DLD1 (cell line): ENCODE measurements around the gene KLHDC7B.

Experiments
- in situ Hi-C: cut with HindIII; loops from 2 replicates; pipeline ENCODE4 v1.10.0; 2017; ENCODE audit warnings: low sequenced_read_pairs

Gene KLHDC7B

DNA sequence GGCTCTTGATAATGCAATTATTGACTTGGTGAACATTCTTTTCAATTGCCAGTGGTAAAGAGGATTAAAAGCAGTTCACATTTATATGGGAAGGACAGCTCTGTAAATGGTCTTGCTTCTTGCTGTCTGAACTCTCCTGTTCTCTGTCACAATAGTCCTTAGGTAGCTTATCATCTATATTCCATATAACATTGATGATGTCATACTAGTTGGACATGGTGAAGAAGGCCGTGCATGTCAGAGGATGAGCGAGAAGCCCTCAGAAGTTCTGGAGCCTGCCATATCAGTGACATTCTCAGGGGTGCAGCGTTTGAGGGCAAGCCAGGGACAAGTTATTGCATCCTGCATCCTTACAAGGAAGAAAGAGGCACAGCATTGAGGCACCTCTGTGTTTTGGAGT lies 39.5 kb downstream of the KLHDC7B start:
- in situ Hi-C loops = no loop called here

DNA sequence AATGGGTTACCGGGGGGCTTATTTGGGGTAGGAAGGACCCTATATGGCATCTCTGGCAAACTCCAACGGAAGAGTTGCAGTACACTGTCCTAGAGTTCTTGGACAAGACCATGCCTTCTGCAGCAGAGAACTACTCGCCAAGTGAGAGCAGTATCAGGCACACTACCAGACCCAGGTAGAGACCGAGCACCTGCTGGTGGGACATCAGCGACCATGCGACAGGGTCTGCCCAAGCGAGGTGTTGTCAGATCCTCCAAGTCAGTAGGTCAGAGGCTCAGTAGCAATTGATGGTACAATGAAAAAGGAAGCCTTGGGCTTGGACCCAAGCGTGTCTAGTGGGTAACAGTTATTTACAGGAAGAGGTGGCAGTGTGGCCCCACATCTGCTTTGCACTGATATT lies 40.1 kb downstream of the KLHDC7B start:
- in situ Hi-C loops = no loop called here

DNA sequence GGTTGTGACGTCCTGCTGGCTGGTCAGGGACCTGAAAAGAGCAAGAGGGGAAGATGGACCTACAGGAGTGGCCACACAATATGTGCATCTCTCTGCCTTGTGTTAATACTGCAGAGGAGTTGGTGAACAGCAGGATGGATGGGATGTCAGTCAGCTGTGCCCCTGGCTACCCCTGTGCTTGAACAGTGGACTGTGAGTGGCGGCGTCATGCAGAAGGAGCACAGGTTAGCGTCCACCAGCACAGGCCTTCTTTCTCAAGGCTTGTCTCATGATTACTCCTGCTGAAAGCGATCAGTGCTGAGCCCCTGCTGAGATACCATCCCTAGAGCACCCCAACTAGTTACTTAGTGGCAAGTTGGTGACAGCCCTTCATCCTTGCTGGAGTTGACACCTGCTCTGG lies 40.7 kb downstream of the KLHDC7B start:
- in situ Hi-C loops = no loop called here

DNA sequence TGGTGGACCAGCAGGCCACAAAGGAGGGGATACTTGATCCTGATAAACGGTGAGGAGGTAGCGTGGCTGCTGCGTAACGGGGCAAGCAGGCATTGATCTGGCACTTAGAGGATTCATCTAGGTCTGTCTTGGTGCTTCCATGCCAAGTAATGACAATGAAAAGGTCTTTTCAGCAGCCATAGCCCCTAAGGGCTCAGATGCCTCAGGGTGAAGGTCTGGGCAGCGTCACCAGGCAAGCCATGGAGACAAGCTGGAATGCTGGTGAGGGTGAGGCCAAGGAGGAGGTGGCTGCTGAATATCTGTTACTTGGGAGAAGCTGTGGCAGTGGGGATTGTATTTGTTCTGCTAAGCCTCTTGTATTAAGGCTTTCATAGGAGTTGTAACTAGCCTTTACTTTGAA lies 41.7 kb downstream of the KLHDC7B start:
- in situ Hi-C loops = no loop called here

DNA sequence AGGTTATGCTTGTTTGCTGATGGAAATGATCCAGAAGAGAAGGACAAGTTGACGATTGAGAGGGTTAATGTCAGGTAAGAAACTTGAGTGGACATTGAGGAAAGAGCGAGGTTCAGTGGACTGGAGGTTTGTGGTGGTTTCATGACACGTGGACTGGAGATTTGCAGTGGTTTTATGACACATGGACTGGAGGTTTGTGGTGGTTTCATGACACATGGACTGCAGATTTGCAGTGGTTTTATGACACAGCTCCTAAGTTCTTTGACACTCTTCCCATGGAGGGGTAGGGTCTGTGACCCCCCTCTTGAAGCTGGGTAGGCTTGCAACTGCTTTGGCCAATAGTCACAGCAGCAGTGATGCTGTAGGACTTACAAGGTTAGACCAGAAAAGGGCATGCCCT lies 49.5 kb downstream of the KLHDC7B start:
- in situ Hi-C loops = no loop called here

DNA sequence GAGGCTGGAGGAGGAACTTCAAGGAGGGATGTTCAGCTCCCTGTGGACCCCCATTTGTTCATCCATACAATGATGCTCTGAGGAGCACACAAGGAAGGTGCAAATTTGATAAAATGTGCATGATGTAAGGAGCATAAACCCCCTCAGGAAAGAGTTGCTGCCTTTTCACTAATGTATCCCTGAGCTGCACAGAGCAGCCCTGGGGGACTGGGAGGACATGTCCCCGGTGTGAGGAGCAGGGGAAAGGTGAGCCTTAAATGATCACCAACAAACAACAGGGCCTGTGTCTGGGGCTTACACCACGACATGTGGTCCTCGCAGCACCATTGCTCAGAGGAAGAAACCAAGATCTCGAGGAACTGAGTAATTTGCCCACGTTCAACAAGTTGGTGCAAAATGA lies 51.4 kb downstream of the KLHDC7B start:
- in situ Hi-C loops = no loop called here

DNA sequence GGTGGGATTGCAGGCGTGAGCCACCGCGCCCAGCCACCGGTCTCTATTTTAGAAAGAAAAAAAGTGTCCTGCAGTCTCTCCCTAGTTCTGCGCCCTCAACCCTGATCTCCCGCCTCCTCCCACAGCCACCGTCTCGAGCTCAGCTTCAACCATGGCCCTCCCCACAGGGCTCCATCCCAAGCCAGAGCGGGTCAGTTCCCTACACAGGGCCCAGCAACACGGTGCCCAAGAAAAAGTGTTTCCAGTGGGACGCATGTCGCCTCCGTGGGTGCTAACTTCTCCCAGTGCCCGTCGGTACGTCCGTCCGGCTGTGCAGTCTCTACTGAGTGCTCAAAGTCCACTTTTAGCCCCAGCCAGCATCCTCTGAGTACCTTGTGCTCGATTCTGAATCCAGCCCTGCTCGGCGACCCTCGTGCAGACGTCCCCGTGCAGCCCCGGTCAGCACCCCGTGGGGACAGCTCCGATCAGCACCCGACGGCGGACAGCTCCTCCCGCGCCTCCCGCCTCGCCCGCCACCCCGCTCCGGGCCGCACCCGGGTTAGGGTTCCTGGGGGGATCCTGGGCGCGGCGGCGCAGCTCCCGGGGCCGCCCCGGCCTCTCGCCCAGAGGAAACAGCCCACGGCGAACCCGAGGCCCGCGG lies 54.2 kb downstream of the KLHDC7B start:
- in situ Hi-C loops = no loop called here

DNA sequence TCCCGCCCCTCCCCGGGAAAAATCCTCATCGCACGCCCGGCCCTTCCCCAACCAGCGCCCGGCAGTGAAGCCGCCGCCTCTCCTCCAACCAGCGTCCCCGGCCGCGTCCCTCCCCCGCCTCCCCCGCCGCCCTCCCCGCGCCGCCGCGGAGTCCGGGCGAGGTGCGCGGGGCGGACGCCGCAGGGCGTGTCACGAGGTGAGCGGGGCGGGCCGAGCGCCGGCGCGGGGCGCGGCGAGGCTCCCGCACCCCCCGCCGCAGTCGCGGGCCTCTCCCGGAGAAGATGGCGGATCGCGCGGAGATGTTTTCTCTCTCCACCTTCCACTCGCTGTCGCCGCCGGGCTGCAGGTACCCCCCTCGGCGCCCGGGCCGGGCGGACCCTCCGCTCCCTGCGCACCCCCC lies 54.8 kb downstream of the KLHDC7B start, which contains the start of gene MAPK8IP2:
MAPK8IP2 (plus strand) TSS at position 256 of the 400 bp plus-strand sequence; CDS start at position 282, 26 bp downstream.
- in situ Hi-C loops = no loop called here
